NCI-H146 (cell line): Measurements from ENCODE around the gene DCTN4.
"Not testable (repeated sequence)": the region's sequence is repeated elsewhere in the genome, so short reads cannot be mapped to it uniquely, and the experiment has no call there.

Experiments
- DNase-seq: peaks from one replicate; lab custom pipeline; 2025; lab: John Stamatoyannopoulos, UW

The DCTN4 gene

GRCh38 chr5:150778517-150779396, 19.9 kb upstream of the DCTN4 start, which contains the start of gene SMIM3:
Gene SMIM3, plus strand, starts transcription at chr5:150778757. Its CDS starts 16,684 bp downstream, at chr5:150795441.
- peak; percentile 53 for DNase-seq

- peak; percentile 25 for DNase-seq
Observed at GRCh38 chr5:150778088-150778516, 19.3 kb upstream of the DCTN4 start.

- DNase-seq, result no peak
Observed at GRCh38 chr5:150777685-150778084, 18.9 kb upstream of the DCTN4 start.

GRCh38 chr5:150774145-150774544, 15.3 kb upstream of the DCTN4 start:
- no peak for DNase-seq

- DNase-seq, result no peak
Observed at GRCh38 chr5:150771034-150771795, 12.4 kb upstream of the DCTN4 start.

GRCh38 chr5:150766251-150766650, 7.4 kb upstream of the DCTN4 start:
- DNase-seq, result no peak

GRCh38 chr5:150765799-150766169, 7.0 kb upstream of the DCTN4 start:
- no peak for DNase-seq

- no peak for DNase-seq
Observed at GRCh38 chr5:150765011-150765798, 6.4 kb upstream of the DCTN4 start.

- DNase-seq, result no peak
Observed at GRCh38 chr5:150764530-150764929, 5.7 kb upstream of the DCTN4 start.

GRCh38 chr5:150763023-150763769, 4.4 kb upstream of the DCTN4 start:
- peak; percentile 34 for DNase-seq

- DNase-seq, result no peak
Observed at GRCh38 chr5:150762211-150762610, 3.4 kb upstream of the DCTN4 start.

- DNase-seq, result no peak
Observed at GRCh38 chr5:150759334-150759583, 442 bp upstream of the DCTN4 start.

GRCh38 chr5:150758203-150758530, 650 bp downstream of the DCTN4 start:
- no peak for DNase-seq

- no peak for DNase-seq
Observed at GRCh38 chr5:150757087-150757649, 1.6 kb downstream of the DCTN4 start.

- no peak for DNase-seq
Observed at GRCh38 chr5:150753863-150754262, 5.0 kb downstream of the DCTN4 start.

- DNase-seq, result no peak
Observed at GRCh38 chr5:150753463-150753862, 5.4 kb downstream of the DCTN4 start.

GRCh38 chr5:150751096-150751891, 7.5 kb downstream of the DCTN4 start:
- no peak for DNase-seq

- DNase-seq, result no peak
Observed at GRCh38 chr5:150750469-150750868, 8.3 kb downstream of the DCTN4 start.

GRCh38 chr5:150743142-150743488, 15.7 kb downstream of the DCTN4 start:
- not testable (repeated sequence) for DNase-seq

- not testable (repeated sequence) for DNase-seq
Observed at GRCh38 chr5:150742455-150743141, 16.2 kb downstream of the DCTN4 start.
